GM12875 (cell line): ENCODE data around the gene BCL11B.
A peak's percentile ranks its signal among the peaks of the same experiment; 100 is the strongest.

ENCODE experiments used
- H3K4me3 ChIP-seq: one replicate; pipeline ENCODE4 v1.5.1; 2011; ENCODE audit warnings: low read depth, low read length, control low read depth
- TF ChIP-seq, protein P1 (sequence below): IDR thresholded peaks from 2 replicates; pipeline ENCODE4 v1.5.1; 2011; ENCODE audit warnings: low read depth, mild to moderate bottlenecking, control low read depth, inconsistent platforms, low read length, moderate library complexity, borderline replicate concordance; ENCODE audit not compliant: insufficient read depth

Gene BCL11B

DNA sequence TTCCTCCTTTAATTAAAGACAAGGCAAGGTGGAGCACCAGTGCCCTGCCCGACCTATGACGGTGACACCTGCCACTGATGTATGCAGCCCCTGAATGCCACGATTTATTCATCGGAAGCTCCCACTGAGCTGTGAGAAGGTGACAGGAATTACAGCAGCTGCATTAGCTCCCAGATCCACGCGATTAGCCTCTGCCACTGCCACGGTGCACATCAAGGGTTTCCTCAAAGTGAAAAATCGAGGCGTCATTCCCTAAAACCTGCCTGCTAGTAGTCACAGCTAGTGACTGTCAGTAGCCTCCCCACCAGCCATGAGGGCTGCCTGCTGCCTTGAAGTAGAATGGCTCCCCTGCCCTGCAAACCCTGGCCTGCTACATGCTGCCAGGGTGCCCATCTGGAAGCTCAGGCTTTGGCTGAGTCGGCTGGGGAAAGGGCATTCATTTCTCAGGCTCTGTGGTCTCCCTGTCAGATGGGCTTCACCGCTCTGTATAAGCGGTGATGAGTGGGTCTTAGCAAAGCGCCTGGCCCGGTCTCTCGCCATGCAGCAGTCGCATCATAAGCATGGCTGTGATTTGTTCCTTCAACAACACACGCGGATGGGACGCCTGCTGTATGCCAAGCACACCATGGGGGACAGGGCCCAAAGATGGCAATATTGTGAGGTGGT, 8.2 kb upstream of the BCL11B start:
- TF ChIP-seq, protein P1, sequence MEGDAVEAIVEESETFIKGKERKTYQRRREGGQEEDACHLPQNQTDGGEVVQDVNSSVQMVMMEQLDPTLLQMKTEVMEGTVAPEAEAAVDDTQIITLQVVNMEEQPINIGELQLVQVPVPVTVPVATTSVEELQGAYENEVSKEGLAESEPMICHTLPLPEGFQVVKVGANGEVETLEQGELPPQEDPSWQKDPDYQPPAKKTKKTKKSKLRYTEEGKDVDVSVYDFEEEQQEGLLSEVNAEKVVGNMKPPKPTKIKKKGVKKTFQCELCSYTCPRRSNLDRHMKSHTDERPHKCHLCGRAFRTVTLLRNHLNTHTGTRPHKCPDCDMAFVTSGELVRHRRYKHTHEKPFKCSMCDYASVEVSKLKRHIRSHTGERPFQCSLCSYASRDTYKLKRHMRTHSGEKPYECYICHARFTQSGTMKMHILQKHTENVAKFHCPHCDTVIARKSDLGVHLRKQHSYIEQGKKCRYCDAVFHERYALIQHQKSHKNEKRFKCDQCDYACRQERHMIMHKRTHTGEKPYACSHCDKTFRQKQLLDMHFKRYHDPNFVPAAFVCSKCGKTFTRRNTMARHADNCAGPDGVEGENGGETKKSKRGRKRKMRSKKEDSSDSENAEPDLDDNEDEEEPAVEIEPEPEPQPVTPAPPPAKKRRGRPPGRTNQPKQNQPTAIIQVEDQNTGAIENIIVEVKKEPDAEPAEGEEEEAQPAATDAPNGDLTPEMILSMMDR = no peak
- H3K4me3 ChIP-seq = no peak overlapping the region

DNA sequence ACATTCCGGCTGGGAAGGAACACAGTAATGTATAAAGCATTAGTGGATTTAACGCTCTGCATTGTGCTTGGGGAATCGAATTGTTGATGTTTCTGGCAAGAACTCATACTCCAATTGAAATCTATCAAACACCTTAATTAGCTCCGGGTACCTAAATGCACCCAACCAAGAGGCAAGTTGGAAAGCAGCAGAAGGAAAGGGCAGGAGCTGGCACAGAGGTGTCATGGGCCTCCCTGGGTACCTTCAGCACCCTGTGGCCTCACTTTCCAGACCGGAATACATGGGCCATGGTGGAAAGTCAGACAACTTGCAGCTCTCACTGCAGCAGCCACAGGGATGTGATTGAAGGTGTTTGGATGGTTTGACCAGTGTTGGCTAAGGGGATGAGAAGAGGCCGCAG, 6.8 kb upstream of the BCL11B start:
- no peak overlapping the region for H3K4me3 ChIP-seq
- TF ChIP-seq, protein P1 = no peak

DNA sequence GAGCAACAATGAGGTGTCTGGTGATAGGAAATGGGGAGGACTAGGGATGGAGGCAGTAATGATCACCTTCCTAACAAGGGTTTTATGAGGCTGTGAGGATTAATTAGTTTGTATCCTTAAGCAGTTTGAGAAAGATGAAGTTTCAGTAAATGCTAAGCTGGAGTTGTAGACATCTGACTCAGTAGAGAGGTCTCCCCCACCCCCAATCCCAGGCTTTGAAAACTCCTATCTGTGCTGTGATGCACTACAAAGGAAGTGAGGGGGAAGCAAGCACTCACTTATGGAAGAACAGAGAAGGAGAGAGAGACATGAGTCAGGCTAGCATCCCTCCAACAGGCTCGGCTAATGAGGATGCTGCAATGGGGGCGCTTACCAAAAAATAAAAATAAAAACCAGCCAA, 5.5 kb upstream of the BCL11B start:
- no peak overlapping the region for H3K4me3 ChIP-seq
- TF ChIP-seq, protein P1 = no peak

DNA sequence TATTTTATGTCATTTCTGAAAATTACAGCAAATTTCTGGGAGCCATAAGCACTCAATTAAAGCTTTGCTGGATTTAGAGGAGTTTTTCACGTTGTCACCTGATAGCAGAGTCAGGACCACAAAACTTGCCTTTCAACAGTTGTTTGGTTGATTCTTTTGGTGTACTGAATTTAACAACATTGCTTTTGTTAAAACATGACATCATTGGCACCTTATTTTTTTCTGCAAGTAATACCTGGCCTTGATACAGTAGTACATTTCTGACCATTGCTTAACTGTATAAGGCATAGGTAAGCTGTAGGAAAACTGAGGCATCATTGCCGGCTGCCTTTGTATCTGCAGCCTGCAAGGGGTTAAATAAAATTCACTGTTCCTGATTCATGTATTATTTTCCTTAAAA, 4.5 kb upstream of the BCL11B start:
- TF ChIP-seq, protein P1 = no peak
- H3K4me3 ChIP-seq = no peak overlapping the region

DNA sequence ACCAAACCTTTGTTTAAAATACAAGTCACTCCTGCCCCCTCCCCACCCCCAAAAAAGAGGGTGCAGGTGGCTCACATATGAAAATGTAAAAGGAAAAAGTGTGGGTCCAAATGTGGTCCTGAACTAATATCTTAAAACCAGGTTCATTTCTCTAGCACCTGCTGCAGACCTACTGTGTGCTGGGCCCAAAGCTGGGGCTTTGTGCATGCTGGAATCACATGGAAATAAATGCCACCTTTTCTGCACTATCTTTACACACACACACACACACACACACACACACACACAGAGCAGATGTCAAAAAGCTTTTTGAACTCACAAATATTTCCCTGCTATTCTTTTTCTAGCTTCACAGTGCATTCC, 3.2 kb upstream of the BCL11B start:
- H3K4me3 ChIP-seq = no peak overlapping the region
- TF ChIP-seq, protein P1 = no peak

DNA sequence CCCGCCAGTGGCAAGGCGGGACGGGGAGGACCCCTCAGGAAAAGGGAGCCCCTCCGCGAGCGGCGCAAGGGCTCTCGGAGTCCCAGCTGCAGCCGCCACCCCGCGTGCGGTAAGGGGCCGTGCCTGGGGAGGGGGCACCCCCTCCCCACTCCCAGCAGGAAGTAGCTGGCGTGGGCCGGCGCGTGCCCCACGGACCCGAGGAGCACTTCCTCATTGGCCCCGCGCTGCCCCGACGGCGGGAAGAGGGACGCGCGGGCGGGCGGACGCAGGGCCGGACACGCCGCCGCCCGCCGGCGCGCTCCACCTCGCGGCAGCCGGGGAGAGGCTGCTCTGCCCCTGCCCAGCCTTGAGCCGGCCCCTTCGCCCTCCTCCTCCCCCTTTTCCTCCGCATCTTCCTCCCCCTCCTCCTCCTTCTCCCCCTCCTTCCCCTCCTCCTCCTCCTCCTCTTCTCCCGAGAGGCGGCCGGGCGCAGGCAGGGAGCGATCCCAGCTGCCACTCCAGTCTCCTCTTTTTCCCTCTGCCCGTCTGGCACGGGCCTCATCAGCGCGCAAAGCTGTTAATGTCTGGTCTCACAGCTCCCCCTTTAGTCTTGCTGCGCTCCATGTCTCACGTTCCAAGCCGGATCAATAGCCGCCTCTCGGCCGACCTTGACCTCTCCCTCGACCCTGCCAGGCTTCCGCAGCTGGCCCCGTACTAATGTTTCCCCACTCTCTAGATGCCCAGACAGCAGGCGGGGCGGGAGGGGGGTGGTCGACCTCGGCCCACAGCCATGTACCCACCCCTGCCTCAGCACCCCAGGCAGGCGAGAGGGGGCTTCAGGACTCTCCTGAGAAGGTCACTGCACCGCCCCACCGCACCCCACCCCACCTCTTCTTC, 2.6 kb upstream of the BCL11B start:
- H3K4me3 ChIP-seq = peak overlapping the region; percentile 49
- TF ChIP-seq, protein P1 = peak; percentile 23; the same call in 1 of the 2 replicates
